ENCODE results near the gene ELK3.

DNA sequence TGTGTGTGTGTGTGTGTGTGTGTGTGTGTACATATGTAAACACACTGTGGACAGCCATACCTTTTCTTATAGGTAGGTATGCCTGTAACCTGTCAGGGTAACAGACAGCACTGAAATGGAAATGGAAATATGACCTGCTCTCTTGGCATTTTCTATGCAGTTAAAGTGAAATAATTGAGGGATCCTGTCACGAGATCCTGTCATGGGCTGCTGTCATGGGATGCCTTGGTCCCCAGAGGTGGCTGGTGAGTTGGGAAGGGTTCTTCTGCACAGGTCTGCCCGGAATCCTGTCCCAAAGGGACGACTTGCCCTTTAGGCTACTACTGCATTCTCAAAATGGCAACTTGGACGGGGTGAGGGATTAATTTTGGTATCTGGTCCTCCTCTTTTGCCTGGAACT, 47.3 kb downstream of the ELK3 start:
- TF ChIP-seq, protein P1, sequence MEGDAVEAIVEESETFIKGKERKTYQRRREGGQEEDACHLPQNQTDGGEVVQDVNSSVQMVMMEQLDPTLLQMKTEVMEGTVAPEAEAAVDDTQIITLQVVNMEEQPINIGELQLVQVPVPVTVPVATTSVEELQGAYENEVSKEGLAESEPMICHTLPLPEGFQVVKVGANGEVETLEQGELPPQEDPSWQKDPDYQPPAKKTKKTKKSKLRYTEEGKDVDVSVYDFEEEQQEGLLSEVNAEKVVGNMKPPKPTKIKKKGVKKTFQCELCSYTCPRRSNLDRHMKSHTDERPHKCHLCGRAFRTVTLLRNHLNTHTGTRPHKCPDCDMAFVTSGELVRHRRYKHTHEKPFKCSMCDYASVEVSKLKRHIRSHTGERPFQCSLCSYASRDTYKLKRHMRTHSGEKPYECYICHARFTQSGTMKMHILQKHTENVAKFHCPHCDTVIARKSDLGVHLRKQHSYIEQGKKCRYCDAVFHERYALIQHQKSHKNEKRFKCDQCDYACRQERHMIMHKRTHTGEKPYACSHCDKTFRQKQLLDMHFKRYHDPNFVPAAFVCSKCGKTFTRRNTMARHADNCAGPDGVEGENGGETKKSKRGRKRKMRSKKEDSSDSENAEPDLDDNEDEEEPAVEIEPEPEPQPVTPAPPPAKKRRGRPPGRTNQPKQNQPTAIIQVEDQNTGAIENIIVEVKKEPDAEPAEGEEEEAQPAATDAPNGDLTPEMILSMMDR (IDR thresholded peaks at IDR 0.05), result no peak
- no peak for TF ChIP-seq POLR2A (IDR thresholded peaks at IDR 0.05)
- TF ChIP-seq POLR2AphosphoS5 (IDR thresholded peaks at IDR 0.05), result no peak
